SU-DHL-6 (cell line): ENCODE measurements around the gene MYO1D.
"Not testable (repeated sequence)": the region's sequence is repeated elsewhere in the genome, so short reads cannot be mapped to it uniquely, and the experiment has no call there.

ENCODE experiments used
- H2AFZ ChIP-seq: fragments of 200-600 bp; sonication (generic); 2 replicates; pipeline ENCODE4 v1.6.1; 2014; ENCODE audit warnings: low read depth, mild to moderate bottlenecking, moderate library complexity, mixed read lengths, antibody characterized with exemption, low read length; ENCODE audit not compliant: severe bottlenecking
- H3F3A ChIP-seq: fragments of 200-600 bp; shearing (Covaris generic); 2 replicates; pipeline ENCODE4 v1.6.0; 2016; ENCODE audit warnings: antibody characterized with exemption, mild to moderate bottlenecking; ENCODE audit not compliant: insufficient read depth
- H3K27ac ChIP-seq: fragments of 200-600 bp; sonication (generic); 2 replicates; pipeline ENCODE4 v1.5.1; 2016; ENCODE audit warnings: low read depth, mild to moderate bottlenecking, low read length, moderate library complexity, mixed read lengths
- H3K27me3 ChIP-seq: fragments of 200-600 bp; sonication (generic), shearing (Covaris generic); 2 replicates; pipeline ENCODE4 v1.6.0; 2014; ENCODE audit warnings: mild to moderate bottlenecking, low read length
- H3K36me3 ChIP-seq: fragments of 200-600 bp; sonication (generic); 2 replicates; pipeline ENCODE4 v1.6.1; 2014; ENCODE audit warnings: mild to moderate bottlenecking, low read length, mixed read lengths
- H3K4me2 ChIP-seq: fragments of 300-600, 200-600 bp; shearing (Covaris generic), sonication (generic); 2 replicates; pipeline ENCODE4 v1.6.0; 2014; ENCODE audit warnings: low read length, low read depth, mild to moderate bottlenecking; ENCODE audit not compliant: poor library complexity, severe bottlenecking
- H3K4me3 ChIP-seq: fragments of 200-600 bp; sonication (generic); 2 replicates; pipeline ENCODE4 v1.5.1; 2014; ENCODE audit warnings: antibody characterized with exemption, low read length, mild to moderate bottlenecking, mixed read lengths; ENCODE audit not compliant: insufficient read depth, poor library complexity, severe bottlenecking
- H3K79me2 ChIP-seq: fragments of 200-600 bp; sonication (generic); 2 replicates; pipeline ENCODE4 v1.6.1; 2014; ENCODE audit warnings: mild to moderate bottlenecking, low read length, moderate library complexity; ENCODE audit not compliant: insufficient read depth
- H3K9ac ChIP-seq: fragments of 200-600 bp; sonication (generic); 2 replicates; pipeline ENCODE4 v1.7.0; 2014; ENCODE audit warnings: mild to moderate bottlenecking, low read length
- H3K9me2 ChIP-seq: fragments of 200-600 bp; sonication (generic); replicated peaks from 2 replicates; pipeline ENCODE4 v1.6.1; 2014; ENCODE audit warnings: low read length; ENCODE audit not compliant: insufficient read depth
- H3K9me3 ChIP-seq: fragments of 200-600 bp; sonication (generic); 2 replicates; pipeline ENCODE4 v1.6.1; 2014; ENCODE audit warnings: low read length, mixed read lengths; ENCODE audit not compliant: insufficient read depth
- H4K20me1 ChIP-seq: fragments of 200-600 bp; sonication (generic); 2 replicates; pipeline ENCODE4 v1.6.1; 2014; ENCODE audit warnings: low read depth, mild to moderate bottlenecking, antibody characterized with exemption, low read length, moderate library complexity, mixed read lengths
- EZH2phosphoT487 ChIP-seq: fragments of 200-600 bp; sonication (generic), shearing (Covaris generic); conservative IDR thresholded peaks from 2 replicates; pipeline ENCODE4 v1.6.1; 2018; ENCODE audit warnings: mild to moderate bottlenecking, antibody characterized with exemption, low read length, moderate library complexity, mixed read lengths
- TF ChIP-seq, protein P1 (sequence below): fragments of 200-600 bp; sonication (generic); IDR thresholded peaks from one replicate; pipeline ENCODE4 v1.5.1; 2017; ENCODE audit warnings: antibody characterized with exemption, mild to moderate bottlenecking, low read length, moderate library complexity; ENCODE audit not compliant: insufficient read depth, poor library complexity, severe bottlenecking

The MYO1D gene

DNA sequence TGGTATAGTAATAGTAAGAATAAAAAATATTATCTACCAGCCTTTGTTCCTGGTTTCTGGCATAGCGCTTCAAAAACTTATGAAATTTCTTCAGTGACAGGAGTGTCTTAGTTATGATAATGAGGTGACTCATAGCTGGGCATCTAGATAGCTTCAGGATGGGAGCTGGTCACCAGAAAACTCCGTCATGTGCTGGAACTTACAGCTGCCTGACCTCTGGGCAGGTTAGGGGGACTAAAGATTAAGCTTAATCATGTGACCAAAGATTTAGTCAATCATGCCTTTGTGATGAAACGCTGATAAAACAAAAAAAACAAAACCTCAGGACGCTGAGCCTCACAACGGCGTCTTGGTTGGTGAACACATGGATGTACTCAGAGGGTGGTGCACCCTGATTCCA lies 154.2 kb downstream of the MYO1D start:
- Histone ChIP-seq H3K4me3 (no peak overlapping the region), H3K27ac (no peak overlapping the region), H3K9me2 (no peaks in the 10 kb centered on the region), H2AFZ (no peak overlapping the region), H3K79me2 (no peaks in the 10 kb centered on the region), H3K9me3 (no peaks in the 10 kb centered on the region), H3K9ac (no peak overlapping the region), H4K20me1 (no peaks in the 10 kb centered on the region), H3K4me2 (no peak overlapping the region), H3K36me3 (no peaks in the 10 kb centered on the region), H3K27me3 (no peaks in the 10 kb centered on the region), H3F3A (no peaks in the 10 kb centered on the region)
- TF ChIP-seq, protein P1, sequence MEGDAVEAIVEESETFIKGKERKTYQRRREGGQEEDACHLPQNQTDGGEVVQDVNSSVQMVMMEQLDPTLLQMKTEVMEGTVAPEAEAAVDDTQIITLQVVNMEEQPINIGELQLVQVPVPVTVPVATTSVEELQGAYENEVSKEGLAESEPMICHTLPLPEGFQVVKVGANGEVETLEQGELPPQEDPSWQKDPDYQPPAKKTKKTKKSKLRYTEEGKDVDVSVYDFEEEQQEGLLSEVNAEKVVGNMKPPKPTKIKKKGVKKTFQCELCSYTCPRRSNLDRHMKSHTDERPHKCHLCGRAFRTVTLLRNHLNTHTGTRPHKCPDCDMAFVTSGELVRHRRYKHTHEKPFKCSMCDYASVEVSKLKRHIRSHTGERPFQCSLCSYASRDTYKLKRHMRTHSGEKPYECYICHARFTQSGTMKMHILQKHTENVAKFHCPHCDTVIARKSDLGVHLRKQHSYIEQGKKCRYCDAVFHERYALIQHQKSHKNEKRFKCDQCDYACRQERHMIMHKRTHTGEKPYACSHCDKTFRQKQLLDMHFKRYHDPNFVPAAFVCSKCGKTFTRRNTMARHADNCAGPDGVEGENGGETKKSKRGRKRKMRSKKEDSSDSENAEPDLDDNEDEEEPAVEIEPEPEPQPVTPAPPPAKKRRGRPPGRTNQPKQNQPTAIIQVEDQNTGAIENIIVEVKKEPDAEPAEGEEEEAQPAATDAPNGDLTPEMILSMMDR = no peak
- TF ChIP-seq EZH2phosphoT487 = no peak

DNA sequence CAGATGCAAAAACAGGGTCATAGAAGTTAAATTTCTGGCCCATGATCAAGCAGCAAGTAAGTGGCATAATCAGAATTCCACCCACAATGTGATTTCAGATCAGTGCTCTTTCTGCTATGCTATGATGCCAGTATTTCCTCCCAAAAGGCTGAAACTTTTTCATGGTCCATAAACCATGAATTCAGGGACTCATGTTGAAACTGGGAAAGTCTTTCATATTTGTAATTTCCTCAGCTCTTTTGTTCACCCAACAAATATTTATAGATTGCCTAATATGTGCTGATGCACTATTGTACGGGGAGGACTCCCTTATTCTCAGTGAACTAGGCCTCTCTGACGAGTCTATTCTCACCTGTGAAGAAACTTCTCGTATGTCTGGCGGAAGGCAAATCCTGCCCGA lies 156.3 kb downstream of the MYO1D start:
- H2AFZ ChIP-seq = no peak overlapping the region
- H3K4me3 ChIP-seq = no peak overlapping the region
- no peaks in the 10 kb centered on the region for H3K9me3 ChIP-seq
- no peaks in the 10 kb centered on the region for H3F3A ChIP-seq
- H3K9ac ChIP-seq = no peak overlapping the region
- H3K9me2 ChIP-seq = no peaks in the 10 kb centered on the region
- no peaks in the 10 kb centered on the region for H3K79me2 ChIP-seq
- H3K27me3 ChIP-seq = no peaks in the 10 kb centered on the region
- no peak overlapping the region for H3K4me2 ChIP-seq
- no peaks in the 10 kb centered on the region for H4K20me1 ChIP-seq
- no peak for TF ChIP-seq EZH2phosphoT487
- TF ChIP-seq, protein P1 = no peak
- H3K27ac ChIP-seq = no peak overlapping the region
- no peaks in the 10 kb centered on the region for H3K36me3 ChIP-seq

DNA sequence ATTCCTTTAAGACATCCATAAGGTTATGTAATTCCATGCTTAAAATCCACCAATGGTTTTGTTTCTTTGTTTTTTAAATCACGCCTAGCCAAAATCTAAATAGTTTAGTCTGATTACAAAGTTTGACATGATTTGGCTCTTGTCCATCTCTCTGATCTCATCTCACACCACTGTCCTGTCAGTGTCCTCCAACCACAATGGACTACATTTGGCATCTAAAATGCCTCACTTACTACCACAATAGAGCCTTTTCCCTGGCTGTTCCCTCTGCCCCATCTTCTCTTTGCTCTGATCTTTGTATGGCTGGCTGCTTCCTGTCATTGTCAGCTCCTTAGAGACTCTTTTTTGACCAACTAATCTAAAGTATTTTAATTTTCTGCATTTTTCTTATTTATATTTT lies 157.2 kb downstream of the MYO1D start:
- no peaks in the 10 kb centered on the region for H3K9me2 ChIP-seq
- no peak overlapping the region for H3K27ac ChIP-seq
- H3K9ac ChIP-seq = no peak overlapping the region
- TF ChIP-seq, protein P1 = no peak
- no peak for TF ChIP-seq EZH2phosphoT487
- no peak overlapping the region for H2AFZ ChIP-seq
- H3K4me2 ChIP-seq = no peak overlapping the region
- H3K79me2 ChIP-seq = no peaks in the 10 kb centered on the region
- no peaks in the 10 kb centered on the region for H4K20me1 ChIP-seq
- no peaks in the 10 kb centered on the region for H3K9me3 ChIP-seq
- H3K4me3 ChIP-seq = no peak overlapping the region
- no peaks in the 10 kb centered on the region for H3K27me3 ChIP-seq
- no peaks in the 10 kb centered on the region for H3F3A ChIP-seq
- H3K36me3 ChIP-seq = no peaks in the 10 kb centered on the region

DNA sequence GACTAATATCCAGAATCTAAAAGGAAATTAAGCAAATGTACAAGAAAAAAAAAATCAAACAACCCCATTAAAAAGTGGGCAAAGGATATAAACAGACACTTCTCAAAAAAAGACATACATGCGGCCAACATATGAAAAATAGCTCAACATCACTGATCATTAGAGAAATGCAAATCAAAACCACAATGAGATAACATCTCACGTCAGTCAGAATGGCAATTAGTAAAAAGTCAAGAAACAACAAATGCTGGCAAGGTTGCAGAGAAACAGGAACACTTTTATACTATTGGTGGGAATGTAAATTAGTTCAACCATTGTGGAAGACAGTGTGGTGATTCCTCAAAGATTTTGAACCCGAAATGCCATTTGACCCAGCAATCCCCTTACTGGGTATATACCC lies 162.0 kb downstream of the MYO1D start:
- H3K36me3 ChIP-seq, H3K27ac ChIP-seq, H3K4me3 ChIP-seq, H3K9me3 ChIP-seq, H4K20me1 ChIP-seq, H3K9me2 ChIP-seq, H3K79me2 ChIP-seq, H3K4me2 ChIP-seq, H3K27me3 ChIP-seq, H3F3A ChIP-seq, H3K9ac ChIP-seq, H2AFZ ChIP-seq: not testable (repeated sequence)

DNA sequence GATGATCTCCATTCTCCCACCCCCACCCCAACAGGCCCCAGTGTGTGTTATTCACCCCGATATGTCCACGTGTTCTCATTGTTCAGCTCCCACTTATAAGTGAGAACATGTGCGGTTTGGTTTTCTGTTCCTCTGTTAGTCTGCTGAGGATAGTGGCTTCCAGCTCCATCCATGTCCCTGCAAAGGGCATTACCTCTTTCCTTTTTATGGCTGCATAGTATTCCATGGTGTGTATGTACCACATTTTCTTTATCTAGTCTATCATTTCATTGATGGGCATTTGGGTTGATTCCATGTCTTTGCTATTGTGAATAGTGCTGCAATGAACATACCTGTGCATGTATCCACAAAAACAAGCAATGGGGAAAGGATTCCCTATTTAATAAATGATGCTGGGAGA lies 162.7 kb downstream of the MYO1D start:
- H3F3A ChIP-seq, H3K27me3 ChIP-seq, H2AFZ ChIP-seq, H3K27ac ChIP-seq, H3K4me2 ChIP-seq, H3K4me3 ChIP-seq, H3K9me3 ChIP-seq, H3K9me2 ChIP-seq, H3K9ac ChIP-seq, H3K79me2 ChIP-seq, H4K20me1 ChIP-seq, H3K36me3 ChIP-seq: not testable (repeated sequence)
